D341Med (cell line): ENCODE measurements around the gene CLK1.
"Not testable (repeated sequence)": the region's sequence is repeated elsewhere in the genome, so short reads cannot be mapped to it uniquely, and the experiment has no call there.

ENCODE experiments used
- DNase-seq: peaks from one replicate; pipeline ENCODE4 v3.0.0; 2012; ENCODE audit warnings: low spot score

The CLK1 gene

DNA sequence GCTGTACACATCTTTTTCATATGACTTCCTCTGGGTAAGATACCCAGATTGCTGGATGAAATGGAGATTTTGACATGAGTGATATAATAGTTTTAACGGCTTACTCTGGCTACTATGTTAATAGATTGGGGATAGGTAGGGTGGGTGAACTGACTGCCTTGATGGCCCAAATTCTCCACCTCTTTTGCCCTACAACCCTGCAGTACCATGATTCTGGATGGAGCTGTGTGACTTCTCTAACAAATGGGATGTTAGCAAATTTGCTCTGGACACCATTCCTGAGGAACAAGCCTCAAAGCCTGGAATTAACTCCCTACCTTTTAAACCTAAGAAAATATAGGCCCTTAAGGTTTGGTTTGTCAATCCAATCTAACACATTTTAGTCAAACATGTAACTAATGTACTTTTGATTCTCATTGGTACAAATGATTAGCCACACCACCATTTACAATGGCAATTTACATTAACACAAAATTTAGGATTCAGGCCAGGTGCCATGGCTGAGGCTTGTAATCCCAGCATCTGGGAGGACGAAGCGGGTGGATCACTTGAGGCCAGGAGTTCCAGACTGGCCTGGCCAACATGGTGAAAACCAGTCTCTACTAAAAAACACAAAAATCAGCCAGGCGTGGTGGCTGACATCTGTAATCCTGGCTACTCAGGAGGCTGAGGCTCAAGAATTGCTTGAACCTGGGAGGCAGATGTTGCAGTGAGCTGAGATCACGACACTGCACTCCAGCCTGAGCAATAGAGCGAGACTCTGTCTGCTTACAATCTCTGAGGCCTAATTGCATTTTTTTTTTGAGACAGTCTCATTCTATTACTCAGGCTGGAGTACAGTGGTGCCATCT lies 12.8 kb downstream of the CLK1 start:
- DNase-seq, result no peak

DNA sequence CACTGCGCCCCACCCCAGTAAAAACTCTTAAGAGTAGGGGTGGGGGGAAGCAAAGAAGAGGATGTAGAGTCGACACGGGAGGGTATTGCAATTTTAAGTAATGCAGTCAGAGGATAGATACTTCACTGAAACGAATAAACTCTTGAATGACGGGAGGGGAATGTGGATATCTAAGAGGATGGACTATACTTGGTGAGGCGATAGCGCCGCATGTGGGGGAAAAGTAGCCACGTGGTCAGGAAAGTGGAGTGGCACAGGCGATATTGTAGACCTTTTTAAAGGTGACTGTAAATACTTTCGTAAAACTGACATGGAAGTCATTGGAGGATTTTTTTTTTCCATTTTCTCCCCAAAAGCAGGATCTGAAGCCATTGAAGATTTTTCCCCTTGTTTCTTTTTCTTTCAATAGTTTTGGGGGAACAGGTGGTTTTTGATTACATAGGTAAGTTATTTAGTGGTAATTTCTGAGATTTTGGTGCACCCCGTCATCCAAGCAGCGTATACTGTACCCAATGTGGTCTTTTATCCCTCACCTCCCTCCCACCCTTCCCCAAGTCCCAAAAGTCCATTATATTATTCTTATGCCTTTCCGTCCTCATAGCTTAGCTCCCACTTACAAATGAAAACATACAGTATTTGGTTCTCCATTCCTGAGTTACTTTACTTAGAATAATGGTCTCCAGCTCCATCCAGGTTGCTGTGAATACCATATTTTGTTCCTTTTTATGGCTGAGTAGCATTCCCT lies 13.8 kb downstream of the CLK1 start:
- no peak for DNase-seq

DNA sequence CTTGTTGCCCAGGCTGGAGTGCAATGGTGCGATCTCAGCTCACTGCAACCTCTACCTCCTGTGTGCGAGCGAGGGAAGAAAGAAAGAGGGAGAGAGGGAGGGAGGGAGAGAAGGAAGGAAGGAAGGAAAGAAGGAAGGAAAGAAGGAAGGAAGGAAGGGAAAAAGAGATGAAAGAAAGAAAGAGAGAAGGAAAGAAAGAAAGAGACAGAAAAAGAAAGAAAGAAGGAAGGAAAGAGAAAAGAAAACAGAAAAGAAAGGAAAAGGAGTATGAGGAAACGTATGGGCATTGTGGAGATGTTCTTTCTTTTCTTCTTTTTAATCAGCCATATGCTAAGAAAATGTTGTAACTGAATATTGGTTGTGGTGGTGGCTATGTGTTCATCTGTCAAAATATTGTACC lies 16.5 kb downstream of the CLK1 start:
- DNase-seq, result no peak

DNA sequence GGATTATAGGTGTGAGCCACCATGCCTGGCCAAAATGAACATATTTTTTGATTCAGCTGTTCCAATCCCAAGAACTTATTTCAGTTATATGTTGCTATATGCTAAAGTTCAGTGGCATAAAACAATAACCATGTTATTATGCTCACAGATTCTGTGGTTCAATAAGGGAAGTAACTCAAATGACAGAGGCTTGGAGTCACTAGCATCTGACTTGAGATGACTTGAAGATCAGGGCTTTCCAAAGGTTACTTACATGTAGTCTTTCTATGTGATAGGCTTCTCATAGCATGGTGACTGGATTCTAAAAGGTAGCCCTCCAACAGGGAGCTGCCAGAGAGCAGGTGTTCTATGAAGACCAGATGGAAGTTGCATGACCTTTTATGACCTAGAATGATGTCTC lies 17.2 kb downstream of the CLK1 start:
- DNase-seq, result no peak

DNA sequence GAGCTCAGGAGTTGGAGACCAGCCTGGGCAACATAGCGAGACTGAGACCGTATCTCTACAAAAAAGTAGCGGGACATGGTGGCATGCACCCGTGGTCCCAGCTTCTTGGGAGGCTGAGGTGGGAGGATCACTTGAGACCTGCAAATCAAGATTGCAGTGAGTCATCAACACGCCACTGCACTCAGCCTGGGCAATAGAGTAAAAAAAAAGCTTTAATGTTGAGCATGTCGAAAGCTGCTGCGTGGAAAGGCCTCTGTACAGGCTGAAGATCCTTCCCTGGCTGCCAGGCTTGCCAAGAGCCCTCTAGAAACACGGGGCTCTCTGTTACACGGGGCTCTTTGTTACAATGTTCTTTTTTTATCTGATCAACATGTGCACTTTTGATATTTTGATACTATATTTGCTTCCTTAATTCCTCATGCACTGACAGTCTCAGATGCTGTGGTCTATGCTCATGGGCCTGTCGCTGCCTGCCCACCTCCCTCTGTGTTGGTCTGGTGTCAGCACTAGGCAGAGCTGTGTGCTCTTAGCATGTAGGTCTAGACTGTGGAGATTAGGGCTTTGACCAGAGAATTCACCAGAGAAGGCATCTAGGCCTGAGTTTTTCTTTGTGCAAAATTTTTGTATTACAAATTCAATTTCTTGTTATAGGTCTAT lies 18.7 kb downstream of the CLK1 start:
- DNase-seq, result no peak

DNA sequence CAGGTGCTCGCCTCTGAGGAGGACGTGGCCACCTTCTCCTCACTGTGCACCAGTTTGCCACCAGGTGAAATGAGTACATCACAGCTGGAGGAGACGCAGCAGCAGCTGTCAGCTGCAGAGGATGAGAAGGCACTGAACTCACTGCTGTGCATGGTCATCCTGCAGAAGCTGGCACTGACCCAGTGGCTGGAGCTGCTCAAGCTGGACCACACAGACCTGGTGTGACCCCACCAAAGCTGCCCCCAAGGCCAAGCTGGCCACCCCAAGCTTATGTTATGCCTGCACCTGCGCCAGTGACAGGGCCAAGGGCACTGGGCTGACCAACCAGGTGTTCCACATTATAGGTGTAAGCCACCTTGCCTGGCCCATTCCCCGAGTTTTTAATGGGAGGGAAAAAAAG lies 19.3 kb downstream of the CLK1 start:
- DNase-seq, result no peak

DNA sequence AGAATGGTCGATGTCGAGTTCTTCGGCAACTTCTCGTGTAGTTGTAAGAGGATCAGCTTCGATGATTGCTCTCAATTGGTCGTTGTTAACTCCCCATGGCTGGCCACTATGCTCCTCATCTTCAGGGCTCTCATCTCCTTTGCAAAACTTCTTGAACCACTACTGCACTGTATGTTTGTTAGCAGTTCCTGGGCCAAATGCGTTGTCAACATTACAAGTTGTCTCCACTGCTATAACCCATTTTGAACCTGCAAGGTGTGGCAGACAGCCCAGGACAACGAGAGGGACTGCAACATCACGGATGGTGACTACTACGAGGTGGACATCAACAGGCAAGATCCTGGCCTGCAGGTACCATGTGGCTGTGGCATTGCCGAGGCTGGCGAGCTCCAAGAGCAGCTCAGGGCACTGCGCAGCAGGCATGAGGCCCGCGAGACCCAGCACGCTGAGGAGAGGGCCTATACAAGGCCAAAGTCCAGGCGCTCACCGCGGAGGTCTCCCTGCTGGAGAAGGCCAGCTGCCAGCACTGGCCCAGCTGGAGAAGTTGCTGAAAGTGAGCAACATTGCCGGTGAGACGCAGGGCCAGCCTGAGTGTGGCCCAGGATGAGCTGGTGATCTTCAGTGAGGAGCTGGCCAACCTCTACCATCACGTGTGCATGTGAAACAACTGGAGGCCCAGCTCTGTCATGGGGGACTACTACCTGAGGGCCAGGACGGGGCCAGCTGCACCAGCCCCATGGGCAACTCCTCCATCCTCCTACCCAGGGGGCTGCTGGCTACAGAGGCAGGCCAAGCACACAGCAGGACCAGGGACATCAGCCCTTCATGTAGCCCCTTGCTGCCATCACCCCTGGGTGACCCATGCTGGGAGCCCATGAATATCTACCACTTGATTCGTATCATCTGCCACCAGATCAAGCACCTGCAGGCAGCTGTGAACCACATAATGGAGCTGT lies 20.2 kb downstream of the CLK1 start:
- no peak for DNase-seq

DNA sequence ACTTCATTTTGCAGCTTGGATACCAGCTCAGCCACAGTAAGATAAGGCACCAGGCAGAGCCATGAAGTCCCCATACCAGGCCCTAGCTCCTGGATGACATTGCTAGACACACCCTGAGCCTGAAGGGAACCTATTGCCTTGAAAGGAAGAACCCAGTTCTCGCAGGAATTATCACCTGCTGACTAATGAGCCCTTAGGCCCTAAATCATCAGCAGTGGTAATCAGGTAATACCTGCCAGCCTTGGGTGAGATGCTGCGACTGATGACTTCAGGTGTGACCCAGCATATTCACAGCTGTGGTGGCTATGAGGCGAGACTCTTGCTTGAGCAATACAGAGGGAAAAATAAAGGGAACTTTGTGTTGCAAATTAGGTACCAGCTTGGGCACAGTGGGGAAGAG lies 24.9 kb downstream of the CLK1 start:
- DNase-seq, result no peak

DNA sequence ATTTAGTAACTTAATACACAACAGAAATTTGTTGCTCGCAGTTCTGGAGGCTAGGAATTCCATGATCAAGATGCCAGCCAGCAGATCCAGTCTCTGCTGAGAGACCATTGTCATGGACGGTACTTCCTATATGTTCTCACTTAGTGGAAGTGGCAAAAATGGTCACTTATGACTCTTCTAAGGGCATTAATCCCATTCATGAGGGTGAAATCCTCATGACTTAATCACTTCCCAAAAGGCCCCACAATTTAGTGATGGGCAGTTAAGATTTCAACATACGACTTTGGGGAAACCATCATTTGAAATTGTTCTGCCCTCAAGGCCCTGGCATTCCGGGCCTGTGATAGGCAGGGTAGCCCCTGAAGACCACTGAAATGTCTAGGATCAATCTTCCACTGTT lies 29.8 kb downstream of the CLK1 start:
- DNase-seq, result no peak

DNA sequence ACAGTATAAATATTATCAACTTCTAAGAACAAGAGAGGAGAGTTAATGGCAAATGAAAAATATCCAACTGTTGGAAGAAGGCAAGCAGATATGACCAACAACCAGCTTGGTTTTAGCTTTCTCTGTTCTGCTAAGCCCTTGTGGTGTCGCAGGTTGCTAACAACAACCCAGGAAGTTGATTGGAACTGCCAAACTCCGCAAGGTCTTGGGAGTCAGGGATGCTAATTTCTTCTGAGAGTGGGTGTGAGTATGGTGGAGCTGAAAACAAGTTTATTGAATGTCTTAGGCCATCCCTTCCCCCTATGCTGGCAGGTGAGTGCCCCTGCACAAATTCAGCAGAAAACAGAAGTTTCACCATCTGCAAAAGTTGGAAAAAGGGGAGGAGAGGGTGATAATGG lies 35.2 kb downstream of the CLK1 start:
- DNase-seq, result no peak

DNA sequence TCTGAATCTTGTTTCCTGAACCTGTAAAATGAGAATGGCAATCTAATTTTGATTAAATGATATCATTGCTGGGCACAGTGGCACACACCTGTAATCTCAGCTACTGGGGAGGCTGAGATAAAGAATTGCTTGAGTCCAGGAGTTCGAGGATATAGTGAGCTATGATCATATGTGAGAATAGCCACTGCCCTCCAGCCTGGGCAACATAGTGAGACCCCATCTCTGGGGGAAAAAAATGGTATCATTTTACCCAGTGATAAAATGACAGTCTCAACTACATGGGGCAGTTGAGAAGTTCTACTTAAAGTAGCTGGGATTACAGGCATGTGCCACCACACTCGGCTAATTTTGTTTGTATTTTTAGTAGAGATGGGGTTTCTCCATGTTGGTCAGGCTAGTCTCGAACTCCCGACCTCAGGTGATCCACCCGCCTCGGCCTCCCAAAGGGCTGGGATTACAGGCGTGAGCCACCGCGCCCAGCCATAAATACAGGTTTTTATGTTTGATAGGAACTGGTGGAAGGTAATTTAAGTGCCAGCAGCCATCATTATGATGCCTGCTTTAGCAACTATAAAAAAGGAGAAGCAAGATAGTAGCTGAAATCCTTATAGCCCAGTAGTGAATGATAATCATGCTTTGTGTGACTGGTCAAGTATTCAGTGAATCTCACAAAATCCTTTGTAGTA lies 35.7 kb downstream of the CLK1 start:
- DNase-seq, result no peak

DNA sequence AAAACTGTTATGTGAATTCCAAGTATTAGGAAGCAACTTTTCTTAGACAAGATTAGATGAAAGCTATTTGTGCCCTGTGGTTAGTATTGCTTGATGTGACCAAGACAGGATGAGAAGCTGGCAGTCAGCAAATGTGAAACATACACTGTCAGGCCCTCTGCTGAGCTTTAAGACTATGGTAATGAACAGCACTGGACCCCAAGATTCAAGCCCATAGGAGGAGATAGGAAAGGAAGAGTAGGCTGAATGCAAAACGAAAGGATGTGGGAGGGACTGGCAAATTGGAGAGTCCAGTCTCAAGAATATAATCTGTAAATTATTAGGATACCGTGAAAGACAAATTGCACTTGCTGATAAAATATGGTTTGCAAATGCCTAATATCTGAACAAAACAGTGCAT lies 36.4 kb downstream of the CLK1 start:
- no peak for DNase-seq

DNA sequence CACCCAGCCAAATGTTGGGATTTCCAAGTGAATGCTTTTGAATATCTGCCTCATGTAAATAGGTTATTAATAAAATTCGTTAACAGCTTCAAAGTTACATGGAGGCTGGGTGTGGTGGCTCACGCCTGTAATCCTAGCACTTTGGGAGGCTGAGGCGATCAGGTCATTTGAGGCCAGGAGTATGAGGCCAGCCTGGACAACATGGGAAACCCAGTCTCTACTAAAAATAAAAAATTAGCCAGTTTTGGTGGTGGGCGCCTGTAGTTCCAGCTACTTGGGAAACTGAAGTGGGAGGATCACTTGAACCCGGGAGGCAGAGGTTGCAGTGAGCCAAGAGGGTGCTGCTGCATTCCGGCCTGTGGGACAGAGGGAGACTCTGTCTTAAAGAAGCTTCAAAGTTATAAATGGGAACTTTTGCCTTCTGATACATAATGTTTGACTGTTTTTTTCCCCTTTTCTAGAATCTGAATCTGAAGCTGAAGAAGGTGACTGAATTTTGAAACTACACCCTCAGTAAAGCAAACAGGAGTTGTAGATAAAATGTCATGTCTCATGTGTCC lies 42.7 kb downstream of the CLK1 start:
- no peak for DNase-seq

DNA sequence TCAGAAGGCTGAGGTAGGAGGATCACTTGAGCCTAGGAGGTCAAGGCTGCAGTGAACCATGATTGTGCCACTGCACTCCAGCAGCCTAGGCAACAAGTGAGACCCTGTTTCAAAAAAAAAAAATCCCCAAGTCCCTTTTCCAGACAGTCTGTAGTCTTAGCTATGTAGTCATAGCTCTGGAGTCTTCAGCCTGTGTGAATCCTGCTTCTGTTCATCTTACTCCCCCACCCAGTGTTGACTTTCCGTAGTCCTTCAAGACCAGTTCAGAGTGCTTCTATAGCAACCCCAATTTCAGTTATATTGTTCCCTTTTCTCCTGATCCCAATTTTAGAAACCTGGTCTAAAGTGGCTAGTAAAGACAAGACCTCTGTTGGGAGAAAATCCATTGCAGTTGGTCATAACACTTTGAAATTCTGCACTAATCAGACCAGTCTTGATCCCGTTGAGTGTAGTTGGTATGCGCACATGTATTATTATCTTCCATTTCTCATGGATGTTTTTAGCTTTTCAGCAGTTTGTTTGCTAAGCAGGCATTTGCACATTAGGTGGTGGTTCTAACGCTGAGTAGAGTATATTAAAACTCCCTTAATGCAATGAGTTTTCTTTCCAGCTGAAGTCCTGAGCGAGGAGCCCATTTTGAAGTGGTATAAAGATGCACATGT lies 43.8 kb downstream of the CLK1 start:
- DNase-seq, result no peak

DNA sequence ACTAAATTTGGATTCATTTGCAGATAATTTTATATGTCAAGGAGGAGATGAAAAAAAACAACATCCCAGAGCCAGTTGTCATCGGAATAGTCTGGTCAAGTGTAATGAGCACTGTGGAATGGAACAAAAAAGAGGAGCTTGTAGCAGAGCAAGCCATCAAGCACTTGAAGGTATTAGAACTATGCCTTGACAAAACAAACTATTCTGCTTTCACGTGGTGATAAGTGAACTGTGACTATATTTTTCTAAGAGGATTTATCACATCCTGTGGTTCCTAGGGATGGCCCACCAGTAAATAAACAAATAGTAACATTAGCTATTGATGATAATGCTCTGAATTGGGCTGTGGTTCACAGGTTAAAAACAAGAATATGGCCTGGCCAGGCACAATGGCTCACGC lies 45.7 kb downstream of the CLK1 start:
- DNase-seq, result not testable (repeated sequence)

DNA sequence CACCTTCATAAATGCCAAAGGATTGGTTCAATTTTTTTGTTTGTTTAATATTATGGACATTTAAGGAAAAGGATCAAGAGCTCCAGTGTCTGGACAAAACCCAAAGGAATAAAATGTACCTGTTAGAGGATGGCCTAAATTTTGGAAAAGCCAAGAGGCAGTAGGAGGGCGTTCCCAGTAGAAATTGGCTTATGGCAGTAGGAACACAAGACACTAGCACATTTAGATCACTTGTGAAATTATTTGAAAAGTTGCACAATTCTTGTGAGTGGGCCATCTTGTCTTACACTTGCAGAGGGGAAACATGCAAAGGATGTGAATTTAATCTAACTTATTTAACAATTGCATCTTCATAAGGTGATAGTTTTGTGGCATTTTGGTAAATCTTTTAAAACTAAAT lies 49.5 kb downstream of the CLK1 start:
- DNase-seq, result no peak

DNA sequence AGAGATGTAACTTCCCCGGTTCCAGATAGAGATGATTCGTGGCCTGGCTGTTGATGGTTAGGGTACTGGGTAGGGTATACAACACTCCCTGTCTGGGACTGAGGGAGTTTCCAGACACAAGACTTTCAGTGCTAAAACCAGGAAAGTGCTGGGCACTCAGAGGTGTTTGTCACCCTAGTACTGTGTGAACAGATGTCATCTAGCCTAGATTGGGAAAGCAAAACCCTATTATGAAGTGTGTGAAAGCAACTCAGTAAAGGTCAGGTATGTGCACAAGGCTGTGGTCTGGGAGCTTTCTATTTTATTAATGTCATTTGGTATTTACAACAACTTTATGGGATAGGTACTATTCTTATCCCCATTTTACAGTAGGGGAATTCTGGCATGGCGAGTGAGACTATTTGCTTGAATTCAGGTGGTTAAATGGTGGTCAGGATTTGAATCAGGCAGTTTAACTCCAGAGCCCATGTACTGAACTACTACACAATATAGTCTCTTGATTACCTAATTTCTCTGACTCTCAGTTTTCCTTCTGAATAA lies 50.1 kb downstream of the CLK1 start:
- no peak for DNase-seq

DNA sequence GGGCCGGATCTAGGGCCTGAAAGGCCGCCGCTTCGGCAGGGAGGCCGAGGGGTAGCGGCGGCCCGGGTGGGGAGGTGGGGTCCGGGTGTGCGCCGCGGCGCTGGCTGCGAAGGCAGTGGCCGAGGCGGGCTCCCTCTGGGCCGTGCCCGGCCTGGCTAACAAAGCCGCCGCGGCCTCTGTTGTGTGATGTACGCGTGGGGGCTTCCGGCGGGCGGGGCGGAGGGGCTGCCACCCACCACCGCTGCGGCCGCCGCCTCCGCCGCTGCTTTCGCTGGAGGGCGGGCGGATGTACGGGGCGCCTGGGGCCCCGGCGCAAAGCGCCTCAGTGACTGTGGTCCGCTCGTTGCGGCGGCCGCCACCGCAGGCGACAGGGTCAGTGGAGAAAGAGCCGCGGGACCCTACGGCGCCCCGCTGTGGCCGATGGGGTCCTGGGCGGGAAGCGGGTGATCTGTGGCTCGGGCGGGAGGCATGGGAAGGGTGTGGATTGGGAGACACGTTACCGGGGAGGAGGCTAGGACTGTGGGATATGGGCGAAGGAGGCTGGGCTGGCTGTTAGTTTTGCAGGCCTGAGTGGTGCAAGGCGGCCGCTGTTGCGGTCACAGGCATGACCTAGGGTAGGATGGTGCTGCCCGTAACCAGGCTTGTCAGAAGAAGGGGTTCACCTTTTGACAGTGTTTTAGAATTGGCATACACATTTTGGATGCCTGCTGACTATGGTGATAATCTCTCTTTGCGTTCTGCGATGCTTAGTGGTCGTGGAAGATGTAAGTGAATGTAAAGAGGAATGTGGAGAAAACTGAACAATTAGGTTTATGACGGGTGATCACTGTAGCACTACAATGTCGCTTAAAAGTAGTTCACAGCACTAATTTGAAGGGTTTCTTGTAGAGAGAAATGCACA lies 52.1 kb downstream of the CLK1 start:
- peak; percentile 75 for DNase-seq
